HG03558 (cell line): ENCODE measurements around the gene PPP1R36.
"Not testable (repeated sequence)": the region's sequence is repeated elsewhere in the genome, so short reads cannot be mapped to it uniquely, and the experiment has no call there.

ENCODE experiments used
- ATAC-seq: cut with Tn5 transposase; IDR thresholded peaks from one replicate; pipeline ENCODE4 v1.9.1; 2021; ENCODE audit warnings: moderate number of reproducible peaks; ENCODE audit not compliant: unreplicated experiment; ENCODE audit errors: extremely low read depth

Gene PPP1R36

GRCh38 chr14:64610049-64610746 is 60.4 kb downstream of the PPP1R36 start:
- ATAC-seq, result no peak

GRCh38 chr14:64611358-64612020 is 61.7 kb downstream of the PPP1R36 start:
- ATAC-seq, result no peak

- ATAC-seq, result no peak
Observed at GRCh38 chr14:64612021-64612380, 62.2 kb downstream of the PPP1R36 start.

- ATAC-seq, result no peak
Observed at GRCh38 chr14:64612971-64613666, 63.4 kb downstream of the PPP1R36 start.

GRCh38 chr14:64614166-64614565 is 64.4 kb downstream of the PPP1R36 start:
- ATAC-seq, result no peak

GRCh38 chr14:64614805-64615391 is 65.1 kb downstream of the PPP1R36 start:
- no peak for ATAC-seq

- ATAC-seq, result not testable (repeated sequence)
Observed at GRCh38 chr14:64617872-64618408, 68.2 kb downstream of the PPP1R36 start.

GRCh38 chr14:64620910-64621309 is 71.1 kb downstream of the PPP1R36 start:
- ATAC-seq, result no peak

- no peak for ATAC-seq
Observed at GRCh38 chr14:64623554-64624165, 73.9 kb downstream of the PPP1R36 start.

- no peak for ATAC-seq
Observed at GRCh38 chr14:64625386-64626232, 75.8 kb downstream of the PPP1R36 start.

- no peak for ATAC-seq
Observed at GRCh38 chr14:64628940-64629408, 79.2 kb downstream of the PPP1R36 start.

- no peak for ATAC-seq
Observed at GRCh38 chr14:64630778-64631177, 81.0 kb downstream of the PPP1R36 start.

GRCh38 chr14:64631222-64631621 is 81.5 kb downstream of the PPP1R36 start:
- not testable (repeated sequence) for ATAC-seq

- no peak for ATAC-seq
Observed at GRCh38 chr14:64632056-64632455, 82.3 kb downstream of the PPP1R36 start.

- no peak for ATAC-seq
Observed at GRCh38 chr14:64634558-64634957, 84.8 kb downstream of the PPP1R36 start.

GRCh38 chr14:64636208-64636979 is 86.6 kb downstream of the PPP1R36 start:
- no peak for ATAC-seq

GRCh38 chr14:64636980-64637429 is 87.2 kb downstream of the PPP1R36 start:
- no peak for ATAC-seq

- no peak for ATAC-seq
Observed at GRCh38 chr14:64637735-64638473, 88.1 kb downstream of the PPP1R36 start.
